Transverse colon (tissue), 4 donors: ENCODE data around the gene LTA. TPM values are rescaled to one million over a fixed set of nuclear protein-coding genes. Genes with fewer than 3 reads are reported as not detected.

Source experiments
- DNase-seq: peaks from one replicate; pipeline ENCODE4 v3.0.0-alpha.2; 2019
- H3K27ac ChIP-seq, 4 donors: fragments of 200-600 bp; sonication (generic); 2 replicates each; pipeline ENCODE4 v1.5.1; 2016 to 2018; ENCODE audit warnings: inconsistent platforms in 4 of 4
- H3K27me3 ChIP-seq: fragments of 200-600 bp; sonication (generic); 2 replicates; pipeline ENCODE4 v1.5.1; 2017; ENCODE audit warnings: inconsistent platforms
- H3K36me3 ChIP-seq, 4 donors: fragments of 200-600 bp; sonication (generic); 2 replicates each; pipeline ENCODE4 v1.5.1; 2017 to 2019; ENCODE audit warnings: inconsistent platforms in 4 of 4
- H3K4me1 ChIP-seq, 4 donors: fragments of 200-600 bp; sonication (generic); 2 replicates each; pipeline ENCODE4 v1.5.1; 2017 to 2020; ENCODE audit warnings: inconsistent platforms in 4 of 4
- H3K4me3 ChIP-seq, 4 donors: fragments of 200-600 bp; sonication (generic); 1 replicate in 1 of 4; 2 replicates in 3 of 4; pipeline versions ENCODE4 v1.5.1 to v1.6.1; 2017 to 2019; ENCODE audit warnings: inconsistent platforms in 4 of 4
- H3K9me3 ChIP-seq, 2 donors: fragments of 200-600 bp; sonication (generic); 2 replicates each; pipeline ENCODE4 v1.5.1; 2017 to 2019; ENCODE audit warnings: inconsistent platforms in 2 of 2
- EP300 ChIP-seq: sonication (generic); formaldehyde crosslinking; IDR thresholded peaks from one replicate; pipeline ENCODE4 v1.6.1; 2017; ENCODE audit warnings: antibody characterized with exemption, low read depth
- POLR2A ChIP-seq: fragments of 450-650 bp; IDR thresholded peaks from one replicate; pipeline ENCODE4 v1.6.1; 2016; ENCODE audit warnings: antibody characterized with exemption, mild to moderate bottlenecking, moderate library complexity
- POLR2AphosphoS5 ChIP-seq, 3 donors: sonication (generic); formaldehyde crosslinking; IDR thresholded peaks; one replicate each; pipeline ENCODE4 v1.6.1; 2016; ENCODE audit warnings: antibody characterized with exemption in 3 of 3
- WGBS, 2 donors: methylation state at CpG; one replicate each; pipeline ENCODE4 v1.1.5; 2018; ENCODE audit warnings: low coverage in 1 of 2; 5-methylcytosine and 5-hydroxymethylcytosine counted together
- in situ Hi-C, 4 donors: fragments of 200-750 bp; cut with MboI; loops; one replicate each; pipeline versions ENCODE4 v1.15.0 to v1.15.1; 2017; ENCODE audit warnings: low sequenced_read_pairs in 3 of 4, low pct_ligation_motif_present in 1 of 4, low pct_unique_long_range_greater_than_20kb in 1 of 4
- intact Hi-C: fragments of 100-400 bp; cut with DNase I; formaldehyde crosslinking; loops from one replicate; pipeline ENCODE4 v1.15.1; 2023; ENCODE audit warnings: low total_unique reads
- total RNA-seq, 4 donors: library from RNA; depleted of rRNA; stranded (reverse); fragments of >200 nt; gene quantifications; one replicate each; pipeline ENCODE4 v1.1.0, GENCODE V29; 2016
- TF ChIP-seq, protein P1 (sequence below), 5 experiments: fragments of 200-600 bp in 3 of 5; fragments of 450-650 bp in 2 of 5; sonication (generic) in 3 of 5; IDR thresholded peaks; 1 replicate in 2 of 5; 2 replicates in 3 of 5; pipeline ENCODE4 v1.5.1; 2016 to 2017; ENCODE audit warnings: antibody characterized with exemption in 5 of 5, inconsistent platforms in 3 of 5, mild to moderate bottlenecking in 2 of 5, moderate library complexity in 1 of 5

LTA gene
- total RNA-seq, 4 donors from 2014 or later: not detected

DNA sequence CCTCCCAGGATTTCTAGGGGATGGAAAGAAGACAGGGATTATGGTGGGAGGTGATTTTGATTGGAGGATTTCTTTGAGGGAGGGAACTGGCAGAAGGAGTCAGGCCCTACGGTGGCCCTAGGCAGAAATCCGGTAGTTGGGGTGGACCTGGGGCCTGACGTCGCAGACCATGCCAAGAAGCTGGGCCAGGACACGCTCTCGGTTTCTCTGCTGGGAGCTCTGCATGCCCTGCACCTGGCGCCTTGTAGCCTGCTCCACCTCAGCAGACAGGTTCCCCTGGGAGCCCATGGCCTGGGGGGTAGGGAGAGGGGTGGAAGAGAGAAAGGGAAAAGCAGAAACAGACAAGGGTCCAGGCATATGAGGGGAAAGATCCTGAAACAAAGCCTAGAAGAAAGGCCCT, 26.8 kb upstream of the LTA start:
- no peak overlapping the region for H3K4me3 ChIP-seq
- peaks cover 21 to 32% (median 24%) of the 10 kb centered on the region in 4 donors for H3K4me1 ChIP-seq
- in situ Hi-C loops (loop anchor here in 3 of 4 donors (5.0 to 10.0 kb wide), 3 partner anchors 50 to 52 kb away; partner anchors contain the start of genes MICB (in 1 of the 3) and NCR3 (in 1 of the 3)), intact Hi-C loops (loop anchor here (5.0 kb wide), 1 partner anchor 37 kb away; the partner anchor contains the start of gene LTB)
- 72 to 79% methylated on average over 5 to 7 of the region's 7 CpGs for WGBS, 2 donors
- no peaks in the 10 kb centered on the region for H3K27me3 ChIP-seq
- H3K27ac ChIP-seq: no peak overlapping the region
- DNase-seq: no peak
- TF ChIP-seq, protein P1, sequence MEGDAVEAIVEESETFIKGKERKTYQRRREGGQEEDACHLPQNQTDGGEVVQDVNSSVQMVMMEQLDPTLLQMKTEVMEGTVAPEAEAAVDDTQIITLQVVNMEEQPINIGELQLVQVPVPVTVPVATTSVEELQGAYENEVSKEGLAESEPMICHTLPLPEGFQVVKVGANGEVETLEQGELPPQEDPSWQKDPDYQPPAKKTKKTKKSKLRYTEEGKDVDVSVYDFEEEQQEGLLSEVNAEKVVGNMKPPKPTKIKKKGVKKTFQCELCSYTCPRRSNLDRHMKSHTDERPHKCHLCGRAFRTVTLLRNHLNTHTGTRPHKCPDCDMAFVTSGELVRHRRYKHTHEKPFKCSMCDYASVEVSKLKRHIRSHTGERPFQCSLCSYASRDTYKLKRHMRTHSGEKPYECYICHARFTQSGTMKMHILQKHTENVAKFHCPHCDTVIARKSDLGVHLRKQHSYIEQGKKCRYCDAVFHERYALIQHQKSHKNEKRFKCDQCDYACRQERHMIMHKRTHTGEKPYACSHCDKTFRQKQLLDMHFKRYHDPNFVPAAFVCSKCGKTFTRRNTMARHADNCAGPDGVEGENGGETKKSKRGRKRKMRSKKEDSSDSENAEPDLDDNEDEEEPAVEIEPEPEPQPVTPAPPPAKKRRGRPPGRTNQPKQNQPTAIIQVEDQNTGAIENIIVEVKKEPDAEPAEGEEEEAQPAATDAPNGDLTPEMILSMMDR (IDR thresholded peaks at IDR 0.05): no peak
- TF ChIP-seq EP300: no peak
- H3K36me3 ChIP-seq: peaks cover 0 to under 1% (median 0%) of the 10 kb centered on the region in 4 donors
- no peaks in the 10 kb centered on the region for H3K9me3 ChIP-seq

DNA sequence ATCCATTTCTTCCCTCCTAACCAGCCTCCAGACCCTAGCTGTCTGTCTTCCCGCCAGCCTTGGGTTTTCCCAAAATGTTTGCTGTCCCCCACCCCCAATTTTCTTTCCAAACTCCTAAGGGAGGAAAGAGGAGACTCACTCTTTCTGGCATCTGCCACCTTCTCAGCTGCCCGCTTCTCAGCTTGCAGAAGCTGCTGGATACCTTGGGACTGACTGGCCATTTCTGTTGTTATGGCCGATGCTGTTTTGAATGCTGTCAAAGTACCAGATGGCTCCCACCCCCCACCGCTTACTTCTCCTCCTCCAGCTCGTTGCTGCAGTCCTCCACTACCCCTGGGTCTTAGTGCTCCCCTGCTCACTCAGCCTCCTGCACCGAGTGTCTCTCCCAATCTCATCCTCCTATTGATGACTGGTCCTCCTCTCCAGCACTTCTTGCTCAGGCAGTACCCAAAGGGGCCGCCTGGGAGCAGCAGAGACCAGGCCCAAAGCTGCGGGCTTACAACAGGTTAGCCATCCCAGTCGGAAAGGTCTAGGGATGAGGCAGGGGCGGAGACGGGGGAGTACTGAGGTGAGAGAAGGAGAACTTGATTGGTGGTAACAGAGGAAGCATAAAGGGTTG, 25.6 kb upstream of the LTA start, which contains the start of gene ATP6V1G2:
ATP6V1G2 (minus strand) TSS at position 270 of the 619 bp plus-strand sequence; CDS start at position 221, 49 bp downstream.
- H3K4me1 ChIP-seq: peaks cover 16 to 25% (median 20%) of the 10 kb centered on the region in 4 donors
- peak within 1 kb of the TSS; percentile 86 to 92 (median 89) for H3K27ac ChIP-seq
- peak within 1 kb of the TSS; percentile 12 to 58 (median 39) for H3K4me3 ChIP-seq
- intact Hi-C loops (loop anchor here (2.0 to 5.0 kb wide), 2 partner anchors 36 to 52 kb away; partner anchors contain the start of gene LTB), in situ Hi-C loops (loop anchor here in 3 of 4 donors (5.0 to 10.0 kb wide), 3 partner anchors 48 to 52 kb away; partner anchors contain the start of genes MICB (in 1 of the 3) and NCR3 (in 1 of the 3))
- peak; percentile 94 for DNase-seq
- H3K9me3 ChIP-seq: no peaks in the 10 kb centered on the region
- H3K36me3 ChIP-seq: no peaks in the 10 kb centered on the region
- 0 to 8% methylated on average over 5 to 11 of the region's 11 CpGs for WGBS, 2 donors
- TF ChIP-seq EP300: no peak
- TF ChIP-seq POLR2AphosphoS5 (IDR thresholded peaks at IDR 0.05): no peak
- TF ChIP-seq, protein P1 (IDR thresholded peaks at IDR 0.05): peak; percentile 94 to 98 (median 97)
- no peak for TF ChIP-seq POLR2A
- no peaks in the 10 kb centered on the region for H3K27me3 ChIP-seq

DNA sequence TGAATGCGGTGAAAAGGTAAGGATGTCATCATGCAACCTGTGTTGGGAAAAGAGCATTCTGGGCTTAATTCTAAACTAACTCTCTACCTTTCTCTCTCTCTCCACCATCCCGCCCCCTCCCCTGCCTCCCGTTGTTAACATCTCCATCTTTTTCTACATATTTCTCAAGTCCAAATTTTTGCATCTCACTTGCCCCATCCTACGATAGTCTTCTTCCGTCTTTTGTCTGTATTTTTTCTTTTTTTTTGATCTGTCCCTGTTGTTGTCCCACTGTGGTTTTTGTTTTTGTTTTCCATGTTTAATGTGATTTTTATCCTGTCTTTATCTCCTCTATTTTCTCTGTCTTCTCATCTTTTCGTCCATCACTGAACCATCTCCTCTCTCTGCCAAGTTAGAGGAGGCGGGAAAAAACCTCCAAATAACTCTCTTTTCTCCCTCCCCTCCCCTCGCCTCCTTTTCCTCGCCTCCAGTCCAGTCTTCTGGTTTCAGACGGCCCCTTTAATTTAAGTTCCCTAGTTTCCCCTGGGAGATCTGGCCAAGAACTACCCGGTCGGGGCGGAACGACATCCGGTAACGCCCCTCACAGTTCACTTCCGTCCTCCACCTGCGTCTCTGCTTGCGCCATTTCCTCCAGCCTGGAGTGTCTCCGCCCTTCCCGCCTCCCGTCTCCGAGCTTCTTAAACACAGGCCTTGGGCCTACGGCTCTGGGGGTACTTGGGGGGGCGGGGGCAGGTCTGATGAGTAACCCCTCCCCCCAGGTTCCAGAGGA, 24.9 kb upstream of the LTA start, which contains the start of gene NFKBIL1:
NFKBIL1 (plus strand) TSS at position 651 of the 769 bp plus-strand sequence; CDS start at position 738, 87 bp downstream.
- H3K4me3 ChIP-seq: peak within 1 kb of the TSS; percentile 12 to 58 (median 39)
- no peaks in the 10 kb centered on the region for H3K27me3 ChIP-seq
- 0 to 1% methylated on average over 22 to 25 of the region's 25 CpGs for WGBS, 2 donors
- peaks cover 16 to 30% (median 21%) of the 10 kb centered on the region in 4 donors for H3K4me1 ChIP-seq
- intact Hi-C loops (loop anchor here (2.0 to 5.0 kb wide), 2 partner anchors 35 to 52 kb away; partner anchors contain the start of gene LTB), in situ Hi-C loops (loop anchor here in 3 of 4 donors (5.0 to 10.0 kb wide), 3 partner anchors 48 to 52 kb away; partner anchors contain the start of genes MICB (in 1 of the 3) and NCR3 (in 1 of the 3))
- peak within 1 kb of the TSS; percentile 86 to 92 (median 89) for H3K27ac ChIP-seq
- peak; percentile 96 for DNase-seq
- TF ChIP-seq, protein P1 (IDR thresholded peaks at IDR 0.05): peak in 1 of 5 experiments; percentile 35
- TF ChIP-seq EP300 (no peak), POLR2A (peak; percentile 54), POLR2AphosphoS5 (IDR thresholded peaks at IDR 0.05) (peak; percentile 72 to 78 (median 75))
- no peaks in the 10 kb centered on the region for H3K36me3 ChIP-seq
- no peaks in the 10 kb centered on the region for H3K9me3 ChIP-seq
